ENCODE data around the gene MRPS34.

- no peak for TF ChIP-seq GATA2 (IDR thresholded peaks at IDR 0.05; ENCODE audit: low read depth, low read length)
- no peak for TF ChIP-seq GATA3 (IDR thresholded peaks at IDR 0.05; ENCODE audit: low read depth, low read length)
Observed at GRCh38 chr16:1817716-1818115, 44.8 kb upstream of the MRPS34 start.
